HG03139 (cell line): ENCODE data around the gene KMT5B.

Experiments used
- ATAC-seq: cut with Tn5 transposase; IDR thresholded peaks from one replicate; pipeline ENCODE4 v1.9.1; 2021; ENCODE audit not compliant: unreplicated experiment

The KMT5B gene

DNA sequence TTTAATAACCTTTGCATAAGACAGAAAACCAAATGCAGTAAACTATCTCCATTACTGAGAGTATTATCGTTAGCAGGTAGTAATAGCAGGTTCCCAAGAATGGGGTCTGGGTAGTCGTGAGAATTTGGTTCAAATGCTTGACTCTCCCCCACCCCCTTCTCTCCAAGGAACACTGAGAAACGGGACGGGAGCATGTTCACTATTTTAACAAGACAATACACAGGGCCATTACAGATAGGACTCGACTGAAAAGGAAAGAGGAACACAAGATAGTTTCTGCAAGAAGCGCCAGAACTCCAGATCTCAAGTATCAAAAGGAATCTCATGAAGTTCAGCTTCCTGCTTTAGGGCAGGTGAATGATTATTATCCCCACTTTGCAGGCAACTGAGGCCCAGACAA, 27.0 kb downstream of the KMT5B start:
- ATAC-seq: no peak

- no peak for ATAC-seq
These were observed 31.2 kb downstream of the KMT5B start for GRCh38 chr11:68181719-68182451.

DNA sequence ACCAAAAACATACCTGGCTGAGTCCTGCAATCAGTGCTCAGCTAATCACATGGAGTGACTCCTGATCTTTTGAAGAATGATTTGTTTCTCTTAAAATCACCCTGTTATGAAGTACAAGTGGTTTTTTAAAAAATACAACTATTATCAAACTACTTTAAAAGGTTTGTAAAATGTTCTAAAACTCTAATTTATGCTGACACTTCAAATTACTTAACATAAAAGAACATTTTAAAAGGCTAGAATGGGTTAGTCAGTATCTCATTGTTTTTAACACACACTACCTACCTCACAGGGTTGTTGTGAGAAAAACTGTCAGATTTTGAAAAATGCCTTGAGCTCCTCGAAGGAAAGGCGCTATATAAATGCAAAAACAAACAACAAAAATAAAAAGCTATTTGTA, 33.2 kb downstream of the KMT5B start:
- no peak for ATAC-seq

- ATAC-seq: no peak
These were observed 35.2 kb downstream of the KMT5B start for GRCh38 chr11:68177877-68178276.

DNA sequence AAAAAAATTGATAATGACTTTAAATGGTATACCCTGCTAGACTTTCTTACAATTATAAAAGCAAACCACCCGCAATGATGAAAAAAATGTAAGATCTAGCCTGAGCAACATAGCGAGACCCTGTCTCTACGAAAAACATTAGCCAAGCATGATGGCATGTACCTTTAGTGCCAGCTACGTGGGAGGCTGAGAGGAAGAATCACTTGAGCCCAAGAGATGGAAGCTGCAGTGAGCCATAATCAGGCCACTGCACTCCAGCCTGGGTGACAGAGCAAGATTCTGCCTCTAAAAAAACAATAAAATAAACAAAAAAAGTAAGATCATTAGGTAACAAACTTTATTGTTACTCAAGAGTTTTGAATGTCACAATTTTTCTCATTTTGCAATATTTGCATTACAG, 39.2 kb downstream of the KMT5B start:
- no peak for ATAC-seq

- no peak for ATAC-seq
These were observed 43.7 kb downstream of the KMT5B start for GRCh38 chr11:68169442-68169841.

DNA sequence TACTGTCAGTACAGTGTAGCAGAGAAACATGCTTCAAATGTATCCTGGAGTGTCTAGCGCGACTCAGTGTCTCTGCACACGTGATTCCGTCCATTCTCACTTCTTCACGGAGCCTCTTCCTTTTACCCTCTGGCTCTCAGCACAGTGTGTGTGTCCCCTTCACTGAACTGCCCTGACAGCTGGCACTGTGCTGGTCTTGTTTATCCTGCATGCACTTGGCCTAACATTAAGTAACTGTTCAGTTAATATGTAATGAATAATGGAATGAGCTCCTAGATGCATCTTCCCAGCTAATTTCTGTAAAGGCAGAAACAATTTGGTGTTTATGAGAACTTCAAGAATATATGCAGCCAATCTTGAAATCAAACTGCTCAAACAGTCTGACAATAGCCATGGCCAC, 44.4 kb downstream of the KMT5B start:
- ATAC-seq: no peak

GRCh38 chr11:68167474-68167873, 45.6 kb downstream of the KMT5B start:
- ATAC-seq: no peak

GRCh38 chr11:68166969-68167368, 46.1 kb downstream of the KMT5B start:
- no peak for ATAC-seq

GRCh38 chr11:68165601-68166000, 47.5 kb downstream of the KMT5B start:
- no peak for ATAC-seq

DNA sequence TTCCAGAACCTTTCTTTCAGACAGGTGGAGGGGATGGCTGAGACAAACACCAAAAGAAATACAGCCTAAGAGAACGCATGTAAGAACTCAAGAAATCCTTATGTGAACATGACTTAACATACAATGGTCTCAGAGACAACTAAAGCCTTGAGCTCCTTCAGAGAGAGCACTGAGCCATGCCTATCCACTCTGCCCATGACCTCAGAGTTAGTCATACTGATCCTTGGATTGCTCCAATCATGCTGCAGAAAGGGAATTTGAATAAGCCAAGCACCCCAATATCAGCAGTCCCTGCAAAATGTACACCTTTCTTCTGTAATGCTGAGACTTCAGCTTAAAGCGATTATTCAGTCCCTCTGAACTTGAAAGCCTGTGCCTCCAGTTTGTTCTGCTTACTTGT, 48.7 kb downstream of the KMT5B start:
- ATAC-seq: no peak

- no peak for ATAC-seq
These were observed 49.4 kb downstream of the KMT5B start for GRCh38 chr11:68163691-68164090.

DNA sequence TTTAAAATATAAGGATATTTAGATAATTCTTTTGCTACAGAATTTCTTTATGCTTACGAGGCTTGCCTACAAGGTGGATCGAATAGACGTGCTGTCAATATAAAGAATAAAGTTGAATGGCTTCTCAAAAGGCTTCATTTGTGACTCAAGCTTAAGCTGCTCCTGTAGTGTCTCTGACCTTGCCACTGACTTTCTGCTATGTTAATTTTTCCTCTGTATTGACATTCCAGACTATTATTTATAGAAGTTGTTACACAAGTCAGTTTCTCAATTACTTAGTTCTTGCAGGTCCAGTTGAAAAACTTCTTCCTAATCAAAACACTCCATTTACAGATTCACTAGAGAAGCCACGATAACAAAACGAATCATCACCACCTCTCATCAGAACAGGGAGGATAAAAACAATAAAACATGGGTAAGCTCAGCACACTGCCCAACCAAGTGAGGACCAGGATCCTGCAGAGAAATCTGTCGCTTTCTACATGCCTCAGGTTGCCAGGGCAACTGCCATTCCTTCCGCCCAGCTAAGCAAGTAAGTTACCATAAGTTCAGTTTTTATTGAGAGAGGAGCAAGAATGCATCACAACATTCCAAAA, 52.9 kb downstream of the KMT5B start:
- ATAC-seq: no peak

DNA sequence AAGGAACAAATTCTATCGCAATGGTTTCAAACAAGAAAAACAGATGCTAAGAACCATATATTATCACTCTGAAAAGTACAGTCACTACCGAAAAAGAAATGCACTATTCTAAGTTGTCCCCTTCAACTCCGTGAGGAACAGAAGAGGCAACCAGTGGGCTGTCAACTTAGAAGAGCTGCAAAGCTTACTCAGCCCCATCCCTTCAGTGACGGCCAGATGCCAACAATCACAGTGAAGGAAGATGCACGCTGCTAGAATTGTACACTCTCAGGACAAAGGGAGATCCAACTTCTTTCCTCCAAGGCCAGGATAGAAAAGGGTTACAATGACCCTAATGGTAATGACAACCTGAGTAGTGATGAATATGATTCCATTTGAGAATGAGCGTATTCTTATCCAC, 53.4 kb downstream of the KMT5B start:
- no peak for ATAC-seq

- no peak for ATAC-seq
These were observed 53.9 kb downstream of the KMT5B start for GRCh38 chr11:68159161-68159560.

GRCh38 chr11:68158580-68158979, 54.5 kb downstream of the KMT5B start:
- ATAC-seq: no peak

GRCh38 chr11:68153742-68154141, 59.4 kb downstream of the KMT5B start:
- no peak for ATAC-seq

DNA sequence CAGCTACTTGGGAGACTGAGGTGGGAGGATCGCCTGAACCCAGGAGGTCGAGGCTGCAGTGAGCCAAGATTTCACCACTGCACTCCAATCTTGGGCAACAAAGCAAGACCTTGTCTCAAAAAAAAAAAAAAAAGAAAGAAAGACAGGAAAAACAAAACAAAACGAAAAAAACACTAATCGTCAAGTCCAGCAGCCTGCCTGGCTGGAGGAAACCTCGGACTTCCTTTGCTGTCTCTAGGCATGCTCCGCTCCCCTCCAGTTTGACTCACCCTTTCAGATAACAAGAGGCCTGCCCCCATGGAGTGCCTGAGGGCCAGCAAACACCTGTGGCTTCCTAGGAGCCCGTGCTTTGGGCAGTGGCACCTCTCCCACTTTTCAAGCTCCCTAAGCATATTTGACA, 63.1 kb downstream of the KMT5B start:
- ATAC-seq: no peak

DNA sequence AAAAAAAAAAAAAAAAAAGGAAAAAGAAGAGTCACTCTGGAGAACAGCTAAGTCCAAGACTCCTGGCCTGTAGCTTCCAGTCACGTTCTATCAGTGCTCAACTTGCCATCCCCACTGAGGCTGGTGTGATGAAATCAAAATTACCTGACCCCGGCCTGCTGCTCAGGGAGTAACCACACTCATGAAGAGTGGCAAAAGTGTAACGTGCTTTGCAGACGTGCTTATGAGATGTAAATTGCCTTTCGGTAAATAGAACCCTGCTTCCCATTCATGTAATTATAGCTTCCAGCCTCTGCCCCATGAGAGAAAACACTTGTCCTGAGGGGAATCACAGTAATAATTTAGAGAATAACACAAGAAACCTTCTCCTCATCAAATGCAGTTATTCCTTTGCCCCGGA, 63.7 kb downstream of the KMT5B start:
- ATAC-seq: no peak

DNA sequence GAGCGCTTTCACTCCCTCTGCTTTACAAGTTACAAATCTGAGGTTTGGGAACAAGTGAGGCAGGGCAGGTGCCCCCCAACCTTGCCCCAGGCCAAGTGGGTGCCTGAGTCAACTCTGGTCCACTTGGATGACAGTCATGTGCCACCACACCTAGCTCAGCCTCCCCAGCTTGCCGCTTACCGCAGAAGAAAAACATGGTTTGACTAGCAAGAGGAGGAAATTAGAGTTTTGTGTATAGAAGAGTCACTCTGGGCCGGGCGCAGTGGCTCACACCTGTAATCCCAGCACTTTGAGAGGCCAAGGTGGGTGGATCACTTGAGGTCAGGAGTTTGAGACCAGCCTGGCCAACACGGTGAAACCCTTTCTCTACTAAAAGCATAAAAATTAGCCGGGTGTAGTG, 64.2 kb downstream of the KMT5B start:
- ATAC-seq: no peak

DNA sequence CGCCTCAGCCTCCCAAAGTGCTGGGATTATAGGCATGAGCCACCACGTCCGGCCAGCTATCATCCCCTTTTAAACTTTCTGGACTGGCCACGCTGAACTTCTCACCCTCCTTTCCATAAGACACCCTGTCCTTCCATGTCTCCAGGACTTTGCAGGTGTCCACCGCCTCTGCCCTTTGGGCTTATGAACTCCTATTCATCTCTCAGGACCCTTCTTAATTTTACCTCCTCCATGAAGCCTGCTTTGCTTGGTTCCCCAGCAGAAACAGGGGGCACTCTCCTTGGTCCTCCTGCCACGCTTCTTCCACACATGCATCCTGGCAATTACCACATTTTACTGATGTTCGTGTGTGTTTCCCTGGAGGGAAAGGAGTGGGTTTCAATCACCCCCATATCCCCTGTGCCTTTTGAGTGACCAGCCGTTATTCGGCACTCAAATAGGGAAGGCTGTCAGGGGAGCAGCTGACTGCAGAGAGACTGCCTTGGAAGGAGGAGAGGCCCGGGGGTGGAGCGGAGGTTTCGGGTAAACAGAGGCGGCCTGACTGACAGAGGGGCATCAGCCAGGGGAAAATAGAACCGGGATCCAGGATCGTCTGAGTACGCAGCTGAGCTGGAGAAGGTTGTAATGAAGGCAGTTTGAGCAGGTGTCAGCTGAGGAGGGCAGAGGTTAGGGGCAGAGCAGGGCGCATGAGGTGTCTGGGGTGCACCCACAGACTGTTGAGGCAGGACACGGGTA, 64.9 kb downstream of the KMT5B start:
- no peak for ATAC-seq

GRCh38 chr11:68146704-68147474, 66.2 kb downstream of the KMT5B start:
- ATAC-seq: no peak
